B cell (primary cell): ENCODE measurements around the gene ADK. TPM values are rescaled to one million over a fixed set of nuclear protein-coding genes. Genes with fewer than 3 reads are reported as not detected.
A peak's percentile ranks its signal among the peaks of the same experiment; 100 is the strongest.

ENCODE experiments used
- ATAC-seq: fragments of 200-7000 bp; cut with Tn5 transposase; one replicate; pipeline ENCODE4 v1.10.0; 2021; ENCODE audit warnings: low read depth, mild to moderate bottlenecking, moderate number of reproducible peaks, moderate library complexity
- CTCF ChIA-PET: fragments of 350-600 bp; sonication (Branson Sonifier 250); formaldehyde crosslinking; loops from one replicate; lab custom pipeline; 2021; ENCODE audit warnings: antibody characterized with exemption, inconsistent platforms; lab: Charles Lee
- POLR2A ChIA-PET: fragments of 350-600 bp; sonication (Branson Sonifier 250); formaldehyde crosslinking; loops from one replicate; lab custom pipeline; 2021; ENCODE audit warnings: antibody characterized with exemption; lab: Charles Lee
- DNase-seq: peaks from one replicate; pipeline ENCODE4 v3.0.0; 2013
- H2AFZ ChIP-seq: 2 replicates; pipeline ENCODE4 v1.6.1; 2012; ENCODE audit warnings: mild to moderate bottlenecking, low read depth, low read length; ENCODE audit not compliant: insufficient read depth, poor library complexity, severe bottlenecking
- H3K27ac ChIP-seq, 2 donors: 1 replicate in 1 of 2; 2 replicates in 1 of 2; pipeline ENCODE4 v1.5.1; 2012 to 2013; ENCODE audit warnings: low read length in 2 of 2, mild to moderate bottlenecking in 2 of 2, moderate library complexity in 1 of 2
- H3K27me3 ChIP-seq, 4 experiments: fragments of 200-600 bp in 1 of 4; sonication (generic) in 1 of 4; replicated peaks in 1 of 4; 1 replicate in 2 of 4; 2 replicates in 2 of 4; pipeline versions ENCODE4 v1.6.1 to v1.7.0; 2013 to 2016; ENCODE audit warnings: low read length in 3 of 4, mild to moderate bottlenecking in 2 of 4, mixed read lengths in 1 of 4, moderate library complexity in 1 of 4; ENCODE audit not compliant: insufficient read depth in 4 of 4, control insufficient read depth in 3 of 4; ENCODE audit errors: control extremely low read depth in 1 of 4
- H3K36me3 ChIP-seq, 2 experiments: replicated peaks in 1 of 2; 1 replicate in 1 of 2; 2 replicates in 1 of 2; pipeline versions ENCODE4 v1.6.1 to v1.7.1; 2013; ENCODE audit warnings: low read length in 1 of 2; ENCODE audit not compliant: insufficient read depth in 2 of 2, control insufficient read depth in 1 of 2; ENCODE audit errors: control extremely low read depth in 1 of 2, extremely low read depth in 1 of 2
- H3K4me1 ChIP-seq, 2 donors: fragments of 200-600 bp in 1 of 2; sonication (generic) in 1 of 2; 1 replicate in 1 of 2; 2 replicates in 1 of 2; pipeline versions ENCODE4 v1.5.1 to v1.6.1; 2013 to 2017; ENCODE audit warnings: low read length in 2 of 2; ENCODE audit not compliant: control insufficient read depth in 2 of 2, insufficient read depth in 2 of 2
- H3K4me2 ChIP-seq: replicated peaks from 2 replicates; pipeline ENCODE3; 2012; ENCODE audit warnings: mild to moderate bottlenecking, low read depth, low read length; ENCODE audit not compliant: poor library complexity, severe bottlenecking
- H3K4me3 ChIP-seq, 5 experiments: fragments of 200-600 bp in 1 of 5; sonication (generic) in 1 of 5; 1 replicate in 3 of 5; 2 replicates in 2 of 5; pipeline versions ENCODE4 v1.5.1 to v1.7.0; 2011 to 2016; ENCODE audit warnings: low read length in 4 of 5, mild to moderate bottlenecking in 4 of 5, low read depth in 2 of 5, control low read depth in 1 of 5, moderate library complexity in 1 of 5; ENCODE audit not compliant: insufficient read depth in 1 of 5; ENCODE audit errors: control extremely low read depth in 1 of 5, extremely low read depth in 1 of 5
- H3K79me2 ChIP-seq: fragments of 200-600 bp; sonication (generic); one replicate; pipeline ENCODE4 v1.6.0; 2016; ENCODE audit warnings: low read length; ENCODE audit not compliant: control insufficient read depth, insufficient read depth
- H3K9ac ChIP-seq: fragments of 200-600 bp; sonication (generic); 2 replicates; pipeline ENCODE4 v1.6.1; 2017; ENCODE audit warnings: mild to moderate bottlenecking, low read length, moderate library complexity
- H3K9me3 ChIP-seq, 3 donors: one replicate each; pipeline versions ENCODE4 v1.6.1 to v1.7.1; 2013; ENCODE audit warnings: low read length in 2 of 3; ENCODE audit not compliant: control insufficient read depth in 2 of 3, insufficient read depth in 1 of 3; ENCODE audit errors: control extremely low read depth in 1 of 3
- H4K20me1 ChIP-seq: 2 replicates; pipeline ENCODE4 v1.6.0; 2012; ENCODE audit warnings: mild to moderate bottlenecking, low read length; ENCODE audit not compliant: insufficient read depth, control insufficient read depth, poor library complexity, severe bottlenecking
- H3K27ac Mint-ChIP-seq: one replicate; pipeline ENCODE4 v1.8.0; 2021; ENCODE audit warnings: mixed read lengths
- H3K27me3 Mint-ChIP-seq: one replicate; pipeline ENCODE4 v1.8.0; 2021; ENCODE audit warnings: mixed read lengths
- H3K4me1 Mint-ChIP-seq: one replicate; pipeline ENCODE4 v1.8.0; 2021; ENCODE audit warnings: mixed read lengths
- H3K4me3 Mint-ChIP-seq: one replicate; pipeline ENCODE4 v1.8.0; 2021; ENCODE audit warnings: mixed read lengths
- H3K9me3 Mint-ChIP-seq: one replicate; pipeline ENCODE4 v1.8.0; 2022; ENCODE audit warnings: mixed read lengths; ENCODE audit not compliant: insufficient read depth
- EZH2 ChIP-seq: IDR thresholded peaks from 2 replicates; pipeline ENCODE4 v1.6.1; 2012; ENCODE audit warnings: borderline replicate concordance, low read depth, mild to moderate bottlenecking, moderate library complexity, low read length; ENCODE audit not compliant: insufficient read depth, poor library complexity, severe bottlenecking
- WGBS: methylation state at CpG from one replicate; pipeline ENCODE4 v1.1.5; 2013; ENCODE audit warnings: missing lambda C conversion rate; ENCODE audit not compliant: insufficient coverage; 5-methylcytosine and 5-hydroxymethylcytosine counted together
- intact Hi-C: fragments of 100-400 bp; cut with micrococcal nuclease; formaldehyde crosslinking; loops from one replicate; pipeline ENCODE4 v1.10.0; 2022
- polyA plus RNA-seq: library from polyadenylated mRNA; depleted of rRNA; stranded (reverse); fragments of >200 nt; gene quantifications from 2 replicates; pipeline ENCODE4 v1.2.3, GENCODE V29; 2012
- total RNA-seq, 2 donors: library from RNA; stranded (reverse); fragments of 120-200 nt in 1 of 2; gene quantifications; 1 replicate in 1 of 2; 2 replicates in 1 of 2; pipeline versions ENCODE4 v1.2.3 to v1.2.4, GENCODE V29; 2013 to 2022
- TF ChIP-seq, protein P1 (sequence below): fragments of 200-600 bp; IDR thresholded peaks from one replicate; pipeline ENCODE4 v1.8.0; 2022; ENCODE audit warnings: antibody characterized with exemption, mild to moderate bottlenecking

ADK gene
- total and polyA plus RNA-seq, 2 donors (not counting 1 experiment from before 2014, with no cell fraction given), result 37.2 to 52.6 TPM

DNA sequence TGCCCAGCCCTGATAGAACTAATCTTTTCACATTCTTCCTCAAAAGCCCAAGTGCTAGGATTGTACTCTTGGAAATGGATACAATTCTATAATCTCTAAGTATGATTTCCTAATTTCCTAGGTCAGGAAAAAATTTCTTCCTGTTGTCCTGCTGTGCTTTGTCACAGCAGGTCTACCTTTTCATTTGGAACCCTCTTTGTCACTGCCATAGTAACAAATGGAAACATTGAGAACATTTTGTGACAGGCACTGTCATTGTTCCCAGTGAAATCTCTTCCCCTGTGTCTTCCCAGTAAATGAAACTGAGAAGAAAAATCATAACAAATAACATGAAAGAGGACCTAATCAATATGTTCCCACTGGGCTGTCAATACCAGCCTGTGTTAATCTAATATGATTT, 524.5 kb downstream of the ADK start:
- no peak for DNase-seq
- Histone ChIP-seq H3K4me1 (peaks cover 0 to 3% of the 10 kb centered on the region in 2 donors), H3K4me2 (no peak overlapping the region), H3K27ac (no peak overlapping the region), H3K9ac (no peak overlapping the region), H3K36me3 (peaks cover 8 to 43% of the 10 kb centered on the region in 2 experiments), H2AFZ (no peak overlapping the region), H3K9me3 (peaks cover 1 to 13% (median 9%) of the 10 kb centered on the region in 3 donors), H3K27me3 (no peaks in the 10 kb centered on the region), H3K79me2 (no peaks in the 10 kb centered on the region), H3K4me3 (no peak overlapping the region), H4K20me1 (no peaks in the 10 kb centered on the region)
- Mint-ChIP-seq H3K4me3 (no peak overlapping the region), H3K9me3 (peaks cover 2% of the 10 kb centered on the region), H3K27ac (no peak overlapping the region), H3K27me3 (no peaks in the 10 kb centered on the region), H3K4me1 (peaks cover 19% of the 10 kb centered on the region)
- POLR2A ChIA-PET, result interaction anchor here (0.7 kb wide), 1 partner anchor 245 kb away, joined by 3 read pairs; no protein-coding TSS in a partner anchor
- no peak for ATAC-seq
- CTCF ChIA-PET, result no interaction called here
- intact Hi-C loops, result no loop called here
- TF ChIP-seq, protein P1, sequence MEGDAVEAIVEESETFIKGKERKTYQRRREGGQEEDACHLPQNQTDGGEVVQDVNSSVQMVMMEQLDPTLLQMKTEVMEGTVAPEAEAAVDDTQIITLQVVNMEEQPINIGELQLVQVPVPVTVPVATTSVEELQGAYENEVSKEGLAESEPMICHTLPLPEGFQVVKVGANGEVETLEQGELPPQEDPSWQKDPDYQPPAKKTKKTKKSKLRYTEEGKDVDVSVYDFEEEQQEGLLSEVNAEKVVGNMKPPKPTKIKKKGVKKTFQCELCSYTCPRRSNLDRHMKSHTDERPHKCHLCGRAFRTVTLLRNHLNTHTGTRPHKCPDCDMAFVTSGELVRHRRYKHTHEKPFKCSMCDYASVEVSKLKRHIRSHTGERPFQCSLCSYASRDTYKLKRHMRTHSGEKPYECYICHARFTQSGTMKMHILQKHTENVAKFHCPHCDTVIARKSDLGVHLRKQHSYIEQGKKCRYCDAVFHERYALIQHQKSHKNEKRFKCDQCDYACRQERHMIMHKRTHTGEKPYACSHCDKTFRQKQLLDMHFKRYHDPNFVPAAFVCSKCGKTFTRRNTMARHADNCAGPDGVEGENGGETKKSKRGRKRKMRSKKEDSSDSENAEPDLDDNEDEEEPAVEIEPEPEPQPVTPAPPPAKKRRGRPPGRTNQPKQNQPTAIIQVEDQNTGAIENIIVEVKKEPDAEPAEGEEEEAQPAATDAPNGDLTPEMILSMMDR, result no peak
- no peak for TF ChIP-seq EZH2

DNA sequence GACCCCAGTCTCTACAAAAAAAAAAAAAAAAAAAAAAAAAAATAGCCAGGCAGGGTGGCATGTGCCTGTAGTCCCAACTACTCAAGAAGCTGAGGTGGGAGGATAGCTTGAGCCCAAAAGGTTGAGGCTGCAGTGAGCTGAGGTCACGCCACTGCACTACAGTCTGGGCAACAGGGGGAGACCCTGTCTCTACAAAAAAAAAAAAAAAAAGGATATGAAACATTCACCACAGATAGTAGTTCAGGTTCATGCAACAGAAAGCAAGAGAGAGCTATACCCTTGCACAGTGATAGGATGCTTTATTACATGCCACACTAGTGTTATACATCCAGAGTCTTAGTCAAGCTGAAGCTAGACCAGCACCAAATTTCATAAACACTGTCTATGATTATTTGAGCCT, 526.9 kb downstream of the ADK start:
- Histone ChIP-seq H3K4me3 (no peak overlapping the region), H3K27ac (no peak overlapping the region), H3K9ac (no peak overlapping the region), H4K20me1 (peaks cover under 1% of the 10 kb centered on the region), H3K27me3 (no peaks in the 10 kb centered on the region), H2AFZ (no peak overlapping the region), H3K4me2 (no peak overlapping the region), H3K9me3 (peaks cover 0 to 9% (median 7%) of the 10 kb centered on the region in 3 donors), H3K36me3 (peaks cover 4 to 19% of the 10 kb centered on the region in 2 experiments), H3K79me2 (no peaks in the 10 kb centered on the region), H3K4me1 (peaks cover 2 to 4% of the 10 kb centered on the region in 2 donors)
- peak overlapping the region; percentile 26 for H3K27ac Mint-ChIP-seq
- ChIA-PET CTCF (interaction anchor here (0.6 kb wide), 2 partner anchors 270 to 386 kb away, joined by 3 to 5 read pairs; no protein-coding TSS in a partner anchor), POLR2A (interaction anchor here (0.7 to 0.9 kb wide), 2 partner anchors 11 to 737 kb away, joined by 4 to 5 read pairs; no protein-coding TSS in a partner anchor)
- H3K4me3 Mint-ChIP-seq, result no peak overlapping the region
- DNase-seq (peak; percentile 17), ATAC-seq (peak; percentile 72)
- intact Hi-C loops, result no loop called here
- peaks cover 27% of the 10 kb centered on the region for H3K4me1 Mint-ChIP-seq
- H3K27me3 Mint-ChIP-seq, result no peaks in the 10 kb centered on the region
- no peak for TF ChIP-seq EZH2
- TF ChIP-seq, protein P1, result no peak
- WGBS, result no CpG with 5 or more reads among the region's 1 CpG
- H3K9me3 Mint-ChIP-seq, result peaks cover 1% of the 10 kb centered on the region
